D721Med (cell line): Measurements from ENCODE around the gene ZCCHC17.

Experiments
- DNase-seq: peaks from one replicate; pipeline ENCODE4 v3.0.0; 2011; ENCODE audit warnings: low spot score; ENCODE audit not compliant: insufficient read length
- FAIRE-seq: peaks from 2 replicates; lab custom pipeline; 2011; peaks lifted over from hg19 to GRCh38; lab: Jason Lieb, UNC
- CTCF ChIP-seq: IDR thresholded peaks from 2 replicates; pipeline ENCODE4 v1.5.1; 2012; ENCODE audit warnings: mild to moderate bottlenecking, control low read depth; ENCODE audit not compliant: insufficient read depth; ENCODE audit errors: missing control alignments

ZCCHC17 gene

GRCh38 chr1:31409946-31410858 is 113.4 kb downstream of the ZCCHC17 start:
- FAIRE-seq (no peak), DNase-seq (no peak)
- TF ChIP-seq CTCF = no peak

- FAIRE-seq = no peak
- no peak for TF ChIP-seq CTCF
- DNase-seq = no peak
Observed at GRCh38 chr1:31410871-31411270, 114.0 kb downstream of the ZCCHC17 start.

- FAIRE-seq (no peak), DNase-seq (no peak)
- TF ChIP-seq CTCF = no peak
Observed at GRCh38 chr1:31412205-31412604, 115.4 kb downstream of the ZCCHC17 start.

- no peak for TF ChIP-seq CTCF
- DNase-seq (peak; percentile 48), FAIRE-seq (no peak)
Observed at GRCh38 chr1:31412732-31413404, 116.0 kb downstream of the ZCCHC17 start, which contains the start of gene SERINC2. Gene SERINC2, plus strand, starts transcription at chr1:31413213. Its CDS starts 53 bp downstream, at chr1:31413266.

- DNase-seq (no peak), FAIRE-seq (no peak)
- TF ChIP-seq CTCF = no peak
Observed at GRCh38 chr1:31413405-31414001, 116.7 kb downstream of the ZCCHC17 start.
